ENCODE results near the gene MRPL14. TPM values are rescaled to one million over a fixed set of nuclear protein-coding genes. Genes with fewer than 3 reads are reported as not detected.

The MRPL14 gene
- total and polyA plus RNA-seq, 2 of the 4 experiments (the other 2 are of a cell fraction) = 43.7 to 87.9 TPM

DNA sequence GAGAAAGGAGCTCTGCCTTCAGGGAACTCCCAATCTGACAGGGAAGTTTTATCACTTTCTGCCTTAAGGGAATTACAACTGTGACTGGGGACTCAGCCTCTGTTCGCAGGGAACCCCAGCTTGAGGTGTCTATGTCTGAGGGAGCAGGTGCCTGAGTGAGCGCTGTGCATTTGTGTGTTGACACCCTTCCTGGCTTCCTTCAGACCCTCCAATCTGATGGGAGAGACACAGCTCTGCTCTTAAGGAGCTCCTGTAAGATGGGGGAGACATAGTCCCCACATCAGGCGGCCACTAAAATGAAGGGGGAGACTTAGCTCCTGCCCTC, 62.3 kb downstream of the MRPL14 start:
- intact Hi-C loops (cut with micrococcal nuclease) = no loop called here
- Histone ChIP-seq H2AFZ (replicated peaks; ENCODE audit: low read length, poor library complexity) (peak overlapping the region; percentile 76), H3K23ac (ENCODE audit: low read depth, low read length) (peak overlapping the region; percentile 92), H2BK20ac (ENCODE audit: low read depth, low read length) (peak overlapping the region; percentile 97), H3K9me3 (ENCODE audit: control insufficient read depth, insufficient read depth, low read length) (no peaks in the 10 kb centered on the region), H3K4ac (ENCODE audit: low read depth, low read length) (peak overlapping the region; percentile 92), H2BK15ac (ENCODE audit: low read depth, low read length) (peak overlapping the region; percentile 77; the same call in 2 of the 3 replicates), H2BK5ac (ENCODE audit: low read depth, low read length, poor library complexity, severe bottlenecking) (peak overlapping the region; percentile 87), H4K20me1 (ENCODE audit: insufficient read depth, low read length) (no peaks in the 10 kb centered on the region), H4K5ac (ENCODE audit: low read depth, low read length) (peak overlapping the region; percentile 32), H2AK9ac (replicated peaks; ENCODE audit: low read depth, low read length, poor library complexity) (peak overlapping the region; percentile 95), H3K9ac (ENCODE audit: low read depth, low read length) (peak overlapping the region; percentile 9; the same call in 1 of the 2 replicates), H2BK120ac (ENCODE audit: low read depth, low read length) (peak overlapping the region; percentile 94), H3K14ac (replicated peaks; ENCODE audit: low read depth, low read length) (peak overlapping the region; percentile 97), H3K56ac (ENCODE audit: extremely low read depth, insufficient read depth, low read length) (peak overlapping the region; percentile 59; the same call in 1 of the 2 replicates), H3K27ac (ENCODE audit: insufficient read depth, low read length) (peak overlapping the region; percentile 71), H3K79me1 (ENCODE audit: low read depth in 1 of 2, low read length in 2 of 2) (peaks cover 0 to 32% of the 10 kb centered on the region in 2 experiments; a peak in 2 of 4 replicates), H3K4me3 (ENCODE audit: insufficient read depth, low read depth, low read length) (no peak overlapping the region), H3K36me3 (ENCODE audit: control insufficient read depth, insufficient read depth, low read length) (no peaks in the 10 kb centered on the region), H4K8ac (ENCODE audit: low read depth in 2 of 2, low read length in 2 of 2) (peak overlapping the region; percentile 70 to 78), H3K18ac (ENCODE audit: low read depth, low read length) (peak overlapping the region; percentile 38), H2AK5ac (ENCODE audit: low read depth, low read length) (peak overlapping the region; percentile 96), H3K9me1 (ENCODE audit: insufficient read depth, low read length) (peaks cover 49% of the 10 kb centered on the region), H3K4me1 (ENCODE audit: control insufficient read depth, insufficient read depth, low read length) (peaks cover 56% of the 10 kb centered on the region), H3K27me3 (ENCODE audit: control insufficient read depth, insufficient read depth, low read length) (no peaks in the 10 kb centered on the region), H3K4me2 (ENCODE audit: low read depth, low read length) (no peak overlapping the region), H4K91ac (ENCODE audit: insufficient read depth, low read depth, low read length) (peak overlapping the region; percentile 85)
- dilution Hi-C loops (cut with HindIII; ENCODE audit: low sequenced_read_pairs, unreplicated experiment) = no loop called here
- no TSS peak for BruUV-seq (replicated peaks)
- in situ Hi-C loops (cut with MboI; ENCODE audit: low sequenced_read_pairs) = no loop called here
- ATAC-seq (ENCODE audit: low read depth) (no peak), DNase-seq (no peak)
- ChIA-PET POLR2A (ENCODE audit: unreplicated experiment) (interaction anchor here (0.7 kb wide), 1 partner anchor 338 kb away, joined by 3 read pairs; no protein-coding TSS in a partner anchor), CTCF (interaction anchor here (0.6 to 1.2 kb wide), 3 partner anchors 14 to 295 kb away, joined by 3 to 4 read pairs (median 4); partner anchors contain the start of gene VEGFA)
- WGBS, 2 experiments (ENCODE audit: extremely low coverage in 2 of 2, insufficient read length in 1 of 2) = no CpG with 5 or more reads among the region's 3 CpGs
- TF ChIP-seq MAZ (IDR thresholded peaks at IDR 0.05; ENCODE audit: borderline replicate concordance, low read depth, low read length) (no peak), SMC3 (IDR thresholded peaks at IDR 0.05; ENCODE audit: low read depth, low read length) (no peak), CHD1 (IDR thresholded peaks at IDR 0.05; ENCODE audit: low read depth, low read length) (no peak), NFE2L2 (IDR thresholded peaks at IDR 0.05; ENCODE audit: low read depth, low read length) (no peak), BHLHE40 (IDR thresholded peaks at IDR 0.05; ENCODE audit: low read depth, low read length) (no peak), MXI1 (IDR thresholded peaks at IDR 0.05; ENCODE audit: borderline replicate concordance, low read depth, low read length) (no peak), RAD21 (IDR thresholded peaks at IDR 0.05; ENCODE audit: low read length) (no peak)
- TF ChIP-seq, protein P1, sequence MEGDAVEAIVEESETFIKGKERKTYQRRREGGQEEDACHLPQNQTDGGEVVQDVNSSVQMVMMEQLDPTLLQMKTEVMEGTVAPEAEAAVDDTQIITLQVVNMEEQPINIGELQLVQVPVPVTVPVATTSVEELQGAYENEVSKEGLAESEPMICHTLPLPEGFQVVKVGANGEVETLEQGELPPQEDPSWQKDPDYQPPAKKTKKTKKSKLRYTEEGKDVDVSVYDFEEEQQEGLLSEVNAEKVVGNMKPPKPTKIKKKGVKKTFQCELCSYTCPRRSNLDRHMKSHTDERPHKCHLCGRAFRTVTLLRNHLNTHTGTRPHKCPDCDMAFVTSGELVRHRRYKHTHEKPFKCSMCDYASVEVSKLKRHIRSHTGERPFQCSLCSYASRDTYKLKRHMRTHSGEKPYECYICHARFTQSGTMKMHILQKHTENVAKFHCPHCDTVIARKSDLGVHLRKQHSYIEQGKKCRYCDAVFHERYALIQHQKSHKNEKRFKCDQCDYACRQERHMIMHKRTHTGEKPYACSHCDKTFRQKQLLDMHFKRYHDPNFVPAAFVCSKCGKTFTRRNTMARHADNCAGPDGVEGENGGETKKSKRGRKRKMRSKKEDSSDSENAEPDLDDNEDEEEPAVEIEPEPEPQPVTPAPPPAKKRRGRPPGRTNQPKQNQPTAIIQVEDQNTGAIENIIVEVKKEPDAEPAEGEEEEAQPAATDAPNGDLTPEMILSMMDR (conservative IDR thresholded peaks at IDR 0.05; ENCODE audit: low read depth, low read length) = no peak
- TF ChIP-seq, protein P2, sequence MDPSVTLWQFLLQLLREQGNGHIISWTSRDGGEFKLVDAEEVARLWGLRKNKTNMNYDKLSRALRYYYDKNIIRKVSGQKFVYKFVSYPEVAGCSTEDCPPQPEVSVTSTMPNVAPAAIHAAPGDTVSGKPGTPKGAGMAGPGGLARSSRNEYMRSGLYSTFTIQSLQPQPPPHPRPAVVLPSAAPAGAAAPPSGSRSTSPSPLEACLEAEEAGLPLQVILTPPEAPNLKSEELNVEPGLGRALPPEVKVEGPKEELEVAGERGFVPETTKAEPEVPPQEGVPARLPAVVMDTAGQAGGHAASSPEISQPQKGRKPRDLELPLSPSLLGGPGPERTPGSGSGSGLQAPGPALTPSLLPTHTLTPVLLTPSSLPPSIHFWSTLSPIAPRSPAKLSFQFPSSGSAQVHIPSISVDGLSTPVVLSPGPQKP (IDR thresholded peaks at IDR 0.05; ENCODE audit: borderline replicate concordance, low read depth, low read length) = no peak

All from IMR-90 (cell line).